Left lung (tissue), 10 donors: Measurements from ENCODE around the gene MSLN. TPM values are rescaled to one million over a fixed set of nuclear protein-coding genes. Genes with fewer than 3 reads are reported as not detected.

Source experiments
- ATAC-seq: fragments of 200-7000 bp; cut with Tn5 transposase; one replicate; pipeline ENCODE4 v1.9.1; 2020; ENCODE audit warnings: moderate library complexity
- DNase-seq, 4 donors: peaks; one replicate each; pipeline ENCODE4 v3.0.0-alpha.2; 2013 to 2020
- H3K27ac ChIP-seq, 2 donors: fragments of 200-600 bp; sonication (generic) in 1 of 2; one replicate each; pipeline versions ENCODE4 v1.5.0 to v1.8.0; 2020 to 2021
- H3K27me3 ChIP-seq, 2 donors: fragments of 200-600 bp; sonication (generic) in 1 of 2; one replicate each; pipeline versions ENCODE4 v1.5.0 to v1.8.0; 2020 to 2021
- H3K36me3 ChIP-seq, 2 donors: fragments of 200-600 bp; sonication (generic) in 1 of 2; one replicate each; pipeline versions ENCODE4 v1.5.0 to v1.8.0; 2020 to 2021
- H3K4me1 ChIP-seq, 2 donors: fragments of 200-600 bp; one replicate each; pipeline ENCODE4 v1.8.0; 2021
- H3K4me3 ChIP-seq, 2 donors: fragments of 200-600 bp; sonication (generic) in 1 of 2; one replicate each; pipeline versions ENCODE4 v1.5.0 to v1.8.0; 2020 to 2021; ENCODE audit warnings: mild to moderate bottlenecking in 1 of 2
- H3K9me3 ChIP-seq, 2 donors: fragments of 200-600 bp; sonication (generic) in 1 of 2; one replicate each; pipeline versions ENCODE4 v1.5.0 to v1.8.0; 2020 to 2021
- intact Hi-C, 2 donors: fragments of 100-400 bp; cut with DNase I; formaldehyde crosslinking; loops; one replicate each; pipeline versions ENCODE4 v1.11.2 to v1.14.2; 2022
- polyA plus RNA-seq, 6 donors: library from polyadenylated mRNA; unstranded; fragments of 120-200 nt; gene quantifications; one replicate each; pipeline ENCODE4 v1.2.1, GENCODE V29; 2013; ENCODE audit not compliant: insufficient read length in 6 of 6
- total RNA-seq, 2 donors: library from RNA; stranded (reverse); fragmentation: NEBNext Ultra II Directional; extraction: Animal tissue kit (Norgen Biotek cat#: 25700); gene quantifications; one replicate each; pipeline ENCODE4 v1.2.1, GENCODE V29; 2021
- TF ChIP-seq, protein P1 (sequence below), 2 donors: fragments of 200-600 bp; sonication (generic) in 1 of 2; IDR thresholded peaks; one replicate each; pipeline versions ENCODE4 v1.5.0 to v1.8.0; 2021; ENCODE audit warnings: antibody characterized with exemption in 2 of 2
- donor health status: DM: no; HTN: yes; CAD: no.
- donor health status: DM: no; HTN: no; CAD: no.

The MSLN gene
- total and polyA plus RNA-seq, 8 donors: 14.5 to 464 (median 20.8) TPM

GRCh38 chr16:779561-779960 is 19.0 kb downstream of the MSLN start:
- DNase-seq: no peak
- ATAC-seq: no peak
- H3K9me3 ChIP-seq: no peaks in the 10 kb centered on the region
- H3K27ac ChIP-seq: no peak overlapping the region
- TF ChIP-seq, protein P1, sequence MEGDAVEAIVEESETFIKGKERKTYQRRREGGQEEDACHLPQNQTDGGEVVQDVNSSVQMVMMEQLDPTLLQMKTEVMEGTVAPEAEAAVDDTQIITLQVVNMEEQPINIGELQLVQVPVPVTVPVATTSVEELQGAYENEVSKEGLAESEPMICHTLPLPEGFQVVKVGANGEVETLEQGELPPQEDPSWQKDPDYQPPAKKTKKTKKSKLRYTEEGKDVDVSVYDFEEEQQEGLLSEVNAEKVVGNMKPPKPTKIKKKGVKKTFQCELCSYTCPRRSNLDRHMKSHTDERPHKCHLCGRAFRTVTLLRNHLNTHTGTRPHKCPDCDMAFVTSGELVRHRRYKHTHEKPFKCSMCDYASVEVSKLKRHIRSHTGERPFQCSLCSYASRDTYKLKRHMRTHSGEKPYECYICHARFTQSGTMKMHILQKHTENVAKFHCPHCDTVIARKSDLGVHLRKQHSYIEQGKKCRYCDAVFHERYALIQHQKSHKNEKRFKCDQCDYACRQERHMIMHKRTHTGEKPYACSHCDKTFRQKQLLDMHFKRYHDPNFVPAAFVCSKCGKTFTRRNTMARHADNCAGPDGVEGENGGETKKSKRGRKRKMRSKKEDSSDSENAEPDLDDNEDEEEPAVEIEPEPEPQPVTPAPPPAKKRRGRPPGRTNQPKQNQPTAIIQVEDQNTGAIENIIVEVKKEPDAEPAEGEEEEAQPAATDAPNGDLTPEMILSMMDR (IDR thresholded peaks at IDR 0.05): no peak
- no peaks in the 10 kb centered on the region for H3K36me3 ChIP-seq
- no peak overlapping the region for H3K4me3 ChIP-seq
- H3K4me1 ChIP-seq: no peaks in the 10 kb centered on the region
- H3K27me3 ChIP-seq: peaks cover 0 to 85% of the 10 kb centered on the region in 2 donors
- intact Hi-C loops: no loop called here

DNA sequence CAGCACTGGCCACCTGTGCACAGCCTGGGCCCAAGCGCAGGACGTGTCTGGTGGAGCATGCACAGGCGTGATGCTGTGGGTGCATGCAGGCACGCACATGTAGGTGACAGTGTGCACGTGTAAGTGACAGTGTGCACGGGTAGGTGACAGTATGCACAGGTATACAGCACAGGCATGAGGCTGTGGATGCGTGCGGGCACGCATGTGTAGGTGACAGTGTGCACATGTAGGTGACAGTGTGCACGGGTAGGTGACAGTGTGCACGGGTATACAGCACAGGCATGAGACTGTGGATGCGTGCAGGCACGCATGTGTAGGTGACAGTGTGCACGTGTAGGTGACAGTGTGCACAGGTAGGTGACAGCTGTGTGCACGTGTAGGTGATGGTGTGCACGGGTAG is 19.8 kb downstream of the MSLN start:
- TF ChIP-seq, protein P1 (IDR thresholded peaks at IDR 0.05): no peak
- H3K4me3 ChIP-seq: no peak overlapping the region
- DNase-seq: no peak
- H3K4me1 ChIP-seq: no peaks in the 10 kb centered on the region
- no peak overlapping the region for H3K27ac ChIP-seq
- peaks cover 0 to 6% of the 10 kb centered on the region in 2 donors for H3K36me3 ChIP-seq
- H3K9me3 ChIP-seq: no peaks in the 10 kb centered on the region
- H3K27me3 ChIP-seq: peaks cover 0 to 78% of the 10 kb centered on the region in 2 donors
- ATAC-seq: no peak
- intact Hi-C loops: loop anchor here in 1 of 2 donors (5.0 kb wide), 1 partner anchor 68 kb away; no protein-coding TSS in a partner anchor

- Histone ChIP-seq H3K4me3 (no peak overlapping the region), H3K27ac (no peak overlapping the region), H3K4me1 (no peaks in the 10 kb centered on the region), H3K9me3 (no peaks in the 10 kb centered on the region), H3K27me3 (peaks cover 0 to 68% of the 10 kb centered on the region in 2 donors), H3K36me3 (peaks cover 0 to 16% of the 10 kb centered on the region in 2 donors)
- intact Hi-C loops: loop anchor here in 1 of 2 donors (5.0 kb wide), 1 partner anchor 69 kb away; no protein-coding TSS in a partner anchor
- DNase-seq (no peak), ATAC-seq (no peak)
- TF ChIP-seq, protein P1 (IDR thresholded peaks at IDR 0.05): no peak
These were observed 20.9 kb downstream of the MSLN start for GRCh38 chr16:781346-782010.

DNA sequence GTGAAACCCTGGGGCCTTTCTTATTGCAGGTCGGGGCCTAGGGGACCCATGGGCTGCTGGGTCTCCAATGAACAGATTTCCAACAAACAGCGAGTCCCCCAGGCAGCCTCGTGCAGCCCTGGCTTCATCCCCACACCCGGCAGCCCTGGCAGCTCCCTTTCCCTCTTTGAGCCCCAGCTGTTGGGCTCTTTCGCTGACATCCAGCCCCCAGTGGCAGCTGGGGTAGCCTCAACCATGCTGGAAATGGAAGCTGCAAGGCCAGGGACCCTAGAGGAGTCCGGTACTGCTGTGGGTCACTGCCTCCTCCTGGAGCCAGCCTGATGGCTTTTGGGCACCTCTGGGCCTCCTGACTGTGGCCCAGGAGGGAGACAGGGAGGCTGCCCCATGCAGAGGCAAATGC is 21.7 kb downstream of the MSLN start:
- ATAC-seq: no peak
- TF ChIP-seq, protein P1 (IDR thresholded peaks at IDR 0.05): no peak
- peaks cover 0 to 60% of the 10 kb centered on the region in 2 donors for H3K27me3 ChIP-seq
- DNase-seq: no peak
- peaks cover 0 to 23% of the 10 kb centered on the region in 2 donors for H3K36me3 ChIP-seq
- no peak overlapping the region for H3K27ac ChIP-seq
- no peaks in the 10 kb centered on the region for H3K9me3 ChIP-seq
- intact Hi-C loops: loop anchor here in 1 of 2 donors (5.0 kb wide), 1 partner anchor 70 kb away; no protein-coding TSS in a partner anchor
- H3K4me3 ChIP-seq: no peak overlapping the region
- H3K4me1 ChIP-seq: peaks cover 3 to 7% of the 10 kb centered on the region in 2 donors

DNA sequence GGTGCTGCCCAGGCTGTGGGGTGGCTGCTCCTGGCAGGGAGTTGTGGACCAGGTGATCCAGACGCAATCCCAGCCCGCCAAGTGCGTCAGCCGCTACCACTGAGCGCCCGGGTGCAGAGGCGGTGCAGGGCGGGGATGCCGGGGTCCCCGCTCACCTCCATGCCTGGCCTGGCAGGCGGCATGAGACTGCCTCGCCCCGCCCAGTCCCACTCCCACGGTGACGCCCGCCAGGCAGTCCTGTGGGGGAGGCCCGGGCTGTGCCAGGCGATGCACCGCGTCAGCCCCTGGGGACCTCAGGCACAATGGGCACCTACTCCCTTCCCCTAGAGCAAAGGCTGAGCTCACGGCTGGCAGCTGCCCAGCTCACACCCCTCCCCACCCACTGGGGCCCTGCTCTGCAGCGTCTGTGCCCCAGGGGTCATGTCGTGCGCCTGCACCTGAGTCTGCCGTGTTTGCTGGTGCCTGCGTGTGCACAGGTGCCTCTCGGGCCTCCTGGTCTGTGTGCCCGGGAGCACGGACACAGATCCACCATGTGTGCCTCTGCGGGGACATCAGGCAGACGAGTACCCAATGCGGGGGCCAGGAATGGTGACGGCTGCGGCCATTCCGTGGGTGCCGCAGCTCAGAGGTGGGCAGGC is 22.4 kb downstream of the MSLN start:
- peaks cover 0 to 23% of the 10 kb centered on the region in 2 donors for H3K36me3 ChIP-seq
- intact Hi-C loops: loop anchor here in 1 of 2 donors (5.0 kb wide), 1 partner anchor 71 kb away; no protein-coding TSS in a partner anchor
- no peak for ATAC-seq
- DNase-seq: peak in 1 of 4 donors; percentile 35
- no peaks in the 10 kb centered on the region for H3K9me3 ChIP-seq
- H3K27me3 ChIP-seq: peaks cover 0 to 56% of the 10 kb centered on the region in 2 donors
- no peak overlapping the region for H3K27ac ChIP-seq
- TF ChIP-seq, protein P1 (IDR thresholded peaks at IDR 0.05): no peak
- H3K4me3 ChIP-seq: no peak overlapping the region
- H3K4me1 ChIP-seq: peaks cover 7 to 13% of the 10 kb centered on the region in 2 donors
